ENCODE data around the gene MAP6. TPM values are rescaled to one million over a fixed set of nuclear protein-coding genes. Genes with fewer than 3 reads are reported as not detected.
A peak's percentile ranks its signal among the peaks of the same experiment; 100 is the strongest.

Gene MAP6
- total RNA-seq, 4 donors from 2014 or later: 7.9 to 22.1 (median 14.4) TPM

GRCh38 chr11:75558939-75559843, 109.6 kb downstream of the MAP6 start:
- H3K4me3 ChIP-seq: peak overlapping the region in 1 of 2 donors; percentile 1
- DNase-seq: peak; percentile 73 to 80
- intact Hi-C loops (cut with DNase I; ENCODE audit: low total_unique reads): no loop called here
- H3K36me3 ChIP-seq: no peaks in the 10 kb centered on the region
- H3K27me3 ChIP-seq: no peaks in the 10 kb centered on the region
- no peaks in the 10 kb centered on the region for H3K9me3 ChIP-seq
- TF ChIP-seq POLR2A (IDR thresholded peaks at IDR 0.05): peak in 1 of 2 donors; percentile 33
- TF ChIP-seq CTCF (IDR thresholded peaks at IDR 0.05): peak in 1 of 4 experiments; percentile 4
- peak overlapping the region; percentile 99 to 100 for H3K27ac ChIP-seq
- peaks cover 15 to 29% of the 10 kb centered on the region in 2 donors for H3K4me1 ChIP-seq

- H3K27me3 ChIP-seq: no peaks in the 10 kb centered on the region
- no peaks in the 10 kb centered on the region for H3K36me3 ChIP-seq
- peak overlapping the region; percentile 99 to 100 for H3K27ac ChIP-seq
- no peaks in the 10 kb centered on the region for H3K9me3 ChIP-seq
- intact Hi-C loops (cut with DNase I; ENCODE audit: low total_unique reads): no loop called here
- TF ChIP-seq POLR2A (IDR thresholded peaks at IDR 0.05) (no peak), CTCF (IDR thresholded peaks at IDR 0.05) (no peak)
- H3K4me3 ChIP-seq: no peak overlapping the region
- peak; percentile 84 to 88 for DNase-seq
- H3K4me1 ChIP-seq: peaks cover 15 to 36% of the 10 kb centered on the region in 2 donors
Observed at GRCh38 chr11:75557666-75558494, 111.0 kb downstream of the MAP6 start.

GRCh38 chr11:75556275-75556674, 112.6 kb downstream of the MAP6 start:
- no peak for DNase-seq
- no peaks in the 10 kb centered on the region for H3K27me3 ChIP-seq
- no peak for TF ChIP-seq POLR2A (IDR thresholded peaks at IDR 0.05)
- TF ChIP-seq CTCF (IDR thresholded peaks at IDR 0.05): no peak
- H3K9me3 ChIP-seq: no peaks in the 10 kb centered on the region
- peaks cover 14 to 36% of the 10 kb centered on the region in 2 donors for H3K4me1 ChIP-seq
- H3K4me3 ChIP-seq: no peak overlapping the region
- intact Hi-C loops (cut with DNase I; ENCODE audit: low total_unique reads): no loop called here
- peak overlapping the region; percentile 99 to 100 for H3K27ac ChIP-seq
- no peaks in the 10 kb centered on the region for H3K36me3 ChIP-seq

- no peak for TF ChIP-seq CTCF (IDR thresholded peaks at IDR 0.05)
- TF ChIP-seq POLR2A (IDR thresholded peaks at IDR 0.05): no peak
- intact Hi-C loops (cut with DNase I; ENCODE audit: low total_unique reads): no loop called here
- Histone ChIP-seq H3K36me3 (no peaks in the 10 kb centered on the region), H3K27me3 (no peaks in the 10 kb centered on the region), H3K9me3 (no peaks in the 10 kb centered on the region), H3K4me1 (peaks cover 9 to 30% of the 10 kb centered on the region in 2 donors), H3K4me3 (peak overlapping the region in 1 of 2 donors; percentile 27), H3K27ac (peak overlapping the region; percentile 94 to 97)
- no peak for DNase-seq
Observed at GRCh38 chr11:75555079-75555811, 113.6 kb downstream of the MAP6 start.
